Measurements from ENCODE around the gene TMPRSS13. TPM values are rescaled to one million over a fixed set of nuclear protein-coding genes. Genes with fewer than 3 reads are reported as not detected.

The TMPRSS13 gene
- total RNA-seq, 4 donors from 2014 or later: 0.27 to 0.79 TPM; not detected in 2

DNA sequence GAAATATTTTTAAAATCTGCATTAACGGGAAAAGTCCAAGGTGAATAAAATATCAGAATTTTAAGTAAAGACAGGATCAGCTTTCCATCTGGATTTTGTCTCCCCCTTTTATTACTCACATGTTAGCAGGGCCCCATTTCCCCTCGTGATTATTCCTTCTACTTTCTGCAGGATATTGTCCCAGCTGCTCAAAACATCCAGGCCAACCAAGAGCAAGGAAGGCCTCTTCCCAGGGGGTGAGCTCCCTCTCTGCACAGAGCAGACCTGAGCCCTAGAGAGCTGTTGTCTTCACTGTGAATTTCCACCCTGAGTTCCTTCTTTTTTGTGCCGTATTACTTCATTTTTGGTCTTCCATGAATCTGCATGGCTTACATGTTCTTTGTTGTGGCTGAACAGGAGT lies 3.7 kb upstream of the TMPRSS13 start:
- Histone ChIP-seq H3K27ac (no peak overlapping the region), H3K4me1 (peaks cover 0 to 17% (median 9%) of the 10 kb centered on the region in 4 donors), H3K36me3 (no peaks in the 10 kb centered on the region), H3K9me3 (no peaks in the 10 kb centered on the region), H3K4me3 (no peak overlapping the region), H3K27me3 (no peaks in the 10 kb centered on the region)
- no peak for DNase-seq
- no peak for TF ChIP-seq EP300 (IDR thresholded peaks at IDR 0.05; ENCODE audit: low read depth)
- intact Hi-C loops (cut with DNase I; ENCODE audit: low total_unique reads) (loop anchor here (10.0 kb wide), 1 partner anchor 498 kb away; no protein-coding TSS in a partner anchor), in situ Hi-C loops (cut with MboI; ENCODE audit: low pct_ligation_motif_present in 1 of 4, low pct_unique_long_range_greater_than_20kb in 1 of 4, low sequenced_read_pairs in 3 of 4) (loop anchor here in 2 of 4 donors (25.0 kb wide), 1 partner anchor 496 kb away; no protein-coding TSS in a partner anchor)
- 70 to 76% methylated on average over 3 of the region's 3 CpGs for WGBS, 2 donors (ENCODE audit: low coverage in 1 of 2)

DNA sequence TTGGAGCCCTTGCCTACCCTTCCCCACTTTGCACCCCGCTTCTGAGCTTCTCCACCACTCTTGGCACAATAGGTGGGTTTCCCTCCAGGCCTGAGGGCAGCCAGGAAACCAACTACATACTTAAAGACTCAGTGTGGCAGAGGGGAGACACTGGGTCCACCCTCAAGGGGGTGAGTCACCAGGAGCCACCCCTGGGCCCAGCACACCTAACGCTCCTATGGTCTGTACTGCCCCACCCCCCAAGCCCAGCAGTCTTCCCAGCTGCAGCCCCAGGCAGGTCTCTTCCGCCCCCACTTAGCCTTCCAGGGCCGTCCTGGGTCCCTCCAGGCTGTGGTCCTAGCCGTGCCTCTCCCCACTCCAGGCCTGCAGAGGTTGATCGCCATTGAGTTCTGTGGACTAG lies 3.2 kb upstream of the TMPRSS13 start:
- Histone ChIP-seq H3K27ac (no peak overlapping the region), H3K4me1 (peaks cover 0 to 17% (median 9%) of the 10 kb centered on the region in 4 donors), H3K9me3 (no peaks in the 10 kb centered on the region), H3K27me3 (no peaks in the 10 kb centered on the region), H3K4me3 (no peak overlapping the region), H3K36me3 (no peaks in the 10 kb centered on the region)
- DNase-seq: no peak
- TF ChIP-seq, protein P1, sequence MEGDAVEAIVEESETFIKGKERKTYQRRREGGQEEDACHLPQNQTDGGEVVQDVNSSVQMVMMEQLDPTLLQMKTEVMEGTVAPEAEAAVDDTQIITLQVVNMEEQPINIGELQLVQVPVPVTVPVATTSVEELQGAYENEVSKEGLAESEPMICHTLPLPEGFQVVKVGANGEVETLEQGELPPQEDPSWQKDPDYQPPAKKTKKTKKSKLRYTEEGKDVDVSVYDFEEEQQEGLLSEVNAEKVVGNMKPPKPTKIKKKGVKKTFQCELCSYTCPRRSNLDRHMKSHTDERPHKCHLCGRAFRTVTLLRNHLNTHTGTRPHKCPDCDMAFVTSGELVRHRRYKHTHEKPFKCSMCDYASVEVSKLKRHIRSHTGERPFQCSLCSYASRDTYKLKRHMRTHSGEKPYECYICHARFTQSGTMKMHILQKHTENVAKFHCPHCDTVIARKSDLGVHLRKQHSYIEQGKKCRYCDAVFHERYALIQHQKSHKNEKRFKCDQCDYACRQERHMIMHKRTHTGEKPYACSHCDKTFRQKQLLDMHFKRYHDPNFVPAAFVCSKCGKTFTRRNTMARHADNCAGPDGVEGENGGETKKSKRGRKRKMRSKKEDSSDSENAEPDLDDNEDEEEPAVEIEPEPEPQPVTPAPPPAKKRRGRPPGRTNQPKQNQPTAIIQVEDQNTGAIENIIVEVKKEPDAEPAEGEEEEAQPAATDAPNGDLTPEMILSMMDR (IDR thresholded peaks at IDR 0.05): no peak
- TF ChIP-seq POLR2A (IDR thresholded peaks at IDR 0.05) (no peak), EP300 (IDR thresholded peaks at IDR 0.05; ENCODE audit: low read depth) (no peak), POLR2AphosphoS5 (IDR thresholded peaks at IDR 0.05) (no peak)
- in situ Hi-C loops (cut with MboI; ENCODE audit: low pct_ligation_motif_present in 1 of 4, low pct_unique_long_range_greater_than_20kb in 1 of 4, low sequenced_read_pairs in 3 of 4): loop anchor here in 2 of 4 donors (25.0 kb wide), 1 partner anchor 495 kb away; no protein-coding TSS in a partner anchor
- intact Hi-C loops (cut with DNase I; ENCODE audit: low total_unique reads): loop anchor here (10.0 kb wide), 1 partner anchor 498 kb away; no protein-coding TSS in a partner anchor
- 87% methylated on average over 6 of the region's 6 CpGs; no CpG with 5 or more reads in 1 of the 2 donors for WGBS, 2 donors (ENCODE audit: low coverage in 1 of 2)

DNA sequence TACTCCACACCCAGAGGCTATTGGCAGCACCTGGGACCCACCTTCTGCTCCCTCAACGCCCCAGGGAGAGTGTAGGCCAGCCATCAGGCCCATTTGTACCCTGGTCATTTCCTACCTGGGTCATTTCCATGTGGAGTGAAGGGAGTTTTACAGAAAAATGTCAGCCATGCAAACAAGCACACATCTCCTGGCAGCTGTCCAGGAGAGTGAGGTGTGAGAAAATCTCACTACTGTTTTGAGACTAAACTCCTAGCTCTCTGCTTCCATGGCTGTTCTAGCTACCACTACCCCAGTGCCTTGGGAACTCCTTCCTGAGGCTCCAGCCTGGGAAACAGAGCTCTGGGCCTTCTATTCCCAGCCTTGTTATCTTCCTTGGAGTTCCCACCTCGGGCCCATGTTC lies 2.8 kb upstream of the TMPRSS13 start:
- peak; percentile 13 for DNase-seq
- WGBS, 2 donors (ENCODE audit: low coverage in 1 of 2): 36 to 52% methylated on average over 2 of the region's 2 CpGs
- TF ChIP-seq POLR2A (IDR thresholded peaks at IDR 0.05): no peak
- TF ChIP-seq, protein P1 (IDR thresholded peaks at IDR 0.05): no peak
- TF ChIP-seq POLR2AphosphoS5 (IDR thresholded peaks at IDR 0.05): no peak
- no peak for TF ChIP-seq EP300 (IDR thresholded peaks at IDR 0.05; ENCODE audit: low read depth)
- in situ Hi-C loops (cut with MboI; ENCODE audit: low pct_ligation_motif_present in 1 of 4, low pct_unique_long_range_greater_than_20kb in 1 of 4, low sequenced_read_pairs in 3 of 4): loop anchor here in 2 of 4 donors (25.0 kb wide), 1 partner anchor 495 kb away; no protein-coding TSS in a partner anchor
- Histone ChIP-seq H3K9me3 (no peaks in the 10 kb centered on the region), H3K27me3 (no peaks in the 10 kb centered on the region), H3K27ac (no peak overlapping the region), H3K4me3 (no peak overlapping the region), H3K4me1 (peaks cover 0 to 17% (median 9%) of the 10 kb centered on the region in 4 donors), H3K36me3 (no peaks in the 10 kb centered on the region)
- intact Hi-C loops (cut with DNase I; ENCODE audit: low total_unique reads): loop anchor here (10.0 kb wide), 1 partner anchor 497 kb away; no protein-coding TSS in a partner anchor

DNA sequence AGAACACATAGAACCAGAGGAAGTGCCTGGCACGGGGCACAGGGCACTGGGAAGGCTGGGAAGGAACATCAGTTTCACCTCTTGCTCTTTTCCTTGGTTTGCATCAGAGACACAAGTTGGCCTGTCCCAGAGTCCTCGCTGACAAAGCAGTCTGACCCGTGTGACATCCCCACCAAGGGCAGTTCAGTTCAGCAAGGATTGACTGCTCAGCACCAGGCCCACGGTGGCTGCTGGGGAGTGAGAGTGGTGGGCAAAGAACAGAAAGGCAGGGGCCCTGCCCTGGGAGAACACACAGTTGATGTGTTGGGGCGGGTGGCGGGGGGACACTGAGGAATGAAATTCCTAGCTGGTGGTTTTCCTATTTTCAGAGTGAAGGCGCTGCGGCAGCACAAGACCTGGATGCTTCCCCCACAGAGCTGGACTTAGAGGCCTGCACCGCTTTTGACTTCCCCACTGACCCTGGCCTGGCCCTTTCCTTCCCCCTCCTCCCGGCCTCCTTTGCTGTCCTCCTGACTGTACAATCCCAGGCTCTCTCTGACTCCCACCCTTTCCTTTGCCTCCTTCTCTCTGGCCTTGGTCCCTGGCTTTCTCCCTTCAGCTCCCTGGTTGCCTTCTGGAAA lies 2.2 kb upstream of the TMPRSS13 start:
- Histone ChIP-seq H3K36me3 (no peaks in the 10 kb centered on the region), H3K9me3 (no peaks in the 10 kb centered on the region), H3K27me3 (no peaks in the 10 kb centered on the region), H3K4me1 (peaks cover 0 to 17% (median 9%) of the 10 kb centered on the region in 4 donors), H3K4me3 (no peak overlapping the region), H3K27ac (no peak overlapping the region)
- 90 to 93% methylated on average over 2 to 10 of the region's 10 CpGs for WGBS, 2 donors (ENCODE audit: low coverage in 1 of 2)
- TF ChIP-seq, protein P1 (IDR thresholded peaks at IDR 0.05): no peak
- TF ChIP-seq POLR2A (IDR thresholded peaks at IDR 0.05) (no peak), POLR2AphosphoS5 (IDR thresholded peaks at IDR 0.05) (no peak), EP300 (IDR thresholded peaks at IDR 0.05; ENCODE audit: low read depth) (no peak)
- intact Hi-C loops (cut with DNase I; ENCODE audit: low total_unique reads) (loop anchor here (10.0 kb wide), 1 partner anchor 497 kb away; no protein-coding TSS in a partner anchor), in situ Hi-C loops (cut with MboI; ENCODE audit: low pct_ligation_motif_present in 1 of 4, low pct_unique_long_range_greater_than_20kb in 1 of 4, low sequenced_read_pairs in 3 of 4) (loop anchor here in 2 of 4 donors (25.0 kb wide), 1 partner anchor 494 kb away; no protein-coding TSS in a partner anchor)
- no peak for DNase-seq

All from transverse colon (tissue), 4 donors.